GM18526 (cell line): ENCODE data around the gene DNMT3B.
A peak's percentile ranks its signal among the peaks of the same experiment; 100 is the strongest.

ENCODE experiments used
- POLR2A ChIP-seq: IDR thresholded peaks from 3 replicates; pipeline ENCODE4 v1.6.1; 2011; ENCODE audit not compliant: insufficient read length; ENCODE audit errors: extremely low read depth

Gene DNMT3B

GRCh38 chr20:32804022-32804715 lies 42.0 kb downstream of the DNMT3B start:
- no peak for TF ChIP-seq POLR2A

GRCh38 chr20:32804817-32805216 lies 42.6 kb downstream of the DNMT3B start:
- no peak for TF ChIP-seq POLR2A

- TF ChIP-seq POLR2A, result no peak
Observed at GRCh38 chr20:32805721-32806120, 43.5 kb downstream of the DNMT3B start.

GRCh38 chr20:32806356-32806755 lies 44.2 kb downstream of the DNMT3B start:
- TF ChIP-seq POLR2A, result no peak

GRCh38 chr20:32807706-32808105 lies 45.5 kb downstream of the DNMT3B start:
- no peak for TF ChIP-seq POLR2A

- TF ChIP-seq POLR2A, result no peak
Observed at GRCh38 chr20:32808438-32808837, 46.3 kb downstream of the DNMT3B start.

- no peak for TF ChIP-seq POLR2A
Observed at GRCh38 chr20:32809907-32810306, 47.7 kb downstream of the DNMT3B start.

- TF ChIP-seq POLR2A, result no peak
Observed at GRCh38 chr20:32810941-32811340, 48.8 kb downstream of the DNMT3B start.

- no peak for TF ChIP-seq POLR2A
Observed at GRCh38 chr20:32811886-32812285, 49.7 kb downstream of the DNMT3B start.

- peak; percentile 45 for TF ChIP-seq POLR2A
Observed at GRCh38 chr20:32819992-32820697, 58.0 kb downstream of the DNMT3B start.

GRCh38 chr20:32820698-32821377 lies 58.7 kb downstream of the DNMT3B start:
- no peak for TF ChIP-seq POLR2A

- no peak for TF ChIP-seq POLR2A
Observed at GRCh38 chr20:32822225-32822624, 60.0 kb downstream of the DNMT3B start.

GRCh38 chr20:32823078-32823477 lies 60.9 kb downstream of the DNMT3B start:
- no peak for TF ChIP-seq POLR2A

- TF ChIP-seq POLR2A, result no peak
Observed at GRCh38 chr20:32823737-32824588, 61.8 kb downstream of the DNMT3B start.

GRCh38 chr20:32828029-32828680 lies 66.0 kb downstream of the DNMT3B start:
- TF ChIP-seq POLR2A, result no peak
